Measurements from ENCODE around the gene INSL3. TPM values are rescaled to one million over a fixed set of nuclear protein-coding genes. Genes with fewer than 3 reads are reported as not detected.

Gene INSL3
- total RNA-seq, 1 donor from 2014 or later = 4.1 TPM

GRCh38 chr19:17847538-17848366 lies 26.4 kb upstream of the INSL3 start, which contains the start of gene JAK3:
Gene JAK3, minus strand, starts transcription at chr19:17847982. Its CDS starts 3,565 bp downstream, at chr19:17844417.
- intact Hi-C loops (cut with micrococcal nuclease) = loop anchor here (1.0 kb wide), 2 partner anchors 12 to 96 kb away; partner anchors contain the start of genes FCHO1 and RPL18A

GRCh38 chr19:17846146-17846545 lies 24.8 kb upstream of the INSL3 start:
- intact Hi-C loops (cut with micrococcal nuclease) = no loop called here

- intact Hi-C loops (cut with micrococcal nuclease) = no loop called here
Observed at GRCh38 chr19:17843908-17844490, 22.7 kb upstream of the INSL3 start.

- intact Hi-C loops (cut with micrococcal nuclease) = no loop called here
Observed at GRCh38 chr19:17843292-17843827, 22.0 kb upstream of the INSL3 start.

GRCh38 chr19:17842663-17843291 lies 21.5 kb upstream of the INSL3 start:
- intact Hi-C loops (cut with micrococcal nuclease) = no loop called here

- intact Hi-C loops (cut with micrococcal nuclease) = no loop called here
Observed at GRCh38 chr19:17841810-17842662, 20.7 kb upstream of the INSL3 start.

GRCh38 chr19:17841371-17841809 lies 20.1 kb upstream of the INSL3 start:
- intact Hi-C loops (cut with micrococcal nuclease) = no loop called here

GRCh38 chr19:17840019-17840418 lies 18.7 kb upstream of the INSL3 start:
- intact Hi-C loops (cut with micrococcal nuclease) = no loop called here

- intact Hi-C loops (cut with micrococcal nuclease) = no loop called here
Observed at GRCh38 chr19:17837972-17838371, 16.7 kb upstream of the INSL3 start.

- intact Hi-C loops (cut with micrococcal nuclease) = no loop called here
Observed at GRCh38 chr19:17836530-17836929, 15.2 kb upstream of the INSL3 start.

- intact Hi-C loops (cut with micrococcal nuclease) = no loop called here
Observed at GRCh38 chr19:17835182-17836006, 14.1 kb upstream of the INSL3 start.

GRCh38 chr19:17834350-17835181 lies 13.2 kb upstream of the INSL3 start:
- intact Hi-C loops (cut with micrococcal nuclease) = no loop called here

GRCh38 chr19:17832443-17833208 lies 11.3 kb upstream of the INSL3 start:
- intact Hi-C loops (cut with micrococcal nuclease) = no loop called here

GRCh38 chr19:17831419-17831888 lies 10.1 kb upstream of the INSL3 start:
- intact Hi-C loops (cut with micrococcal nuclease) = no loop called here

- intact Hi-C loops (cut with micrococcal nuclease) = no loop called here
Observed at GRCh38 chr19:17830567-17831418, 9.5 kb upstream of the INSL3 start.

GRCh38 chr19:17829855-17830566 lies 8.7 kb upstream of the INSL3 start:
- intact Hi-C loops (cut with micrococcal nuclease) = no loop called here

Data from T-helper 2 cell treated with Interferon-gamma antibody and Interleukin-4, amounts not matched to agents 100 ng/mL and 5 ng/mL, for 36 hours (primary cell).